Activated CD4-positive, alpha-beta T cell treated with anti-CD3 and anti-CD28 coated beads for 1 hour (primary cell): ENCODE data around the gene CLTB.
"Not testable (repeated sequence)": the region's sequence is repeated elsewhere in the genome, so short reads cannot be mapped to it uniquely, and the experiment has no call there.

Experiments
- DNase-seq: peaks from one replicate; pipeline ENCODE4 v3.0.0-alpha.2; 2020

The CLTB gene

GRCh38 chr5:176426876-176427275 lies 10.5 kb upstream of the CLTB start:
- DNase-seq = no peak

- no peak for DNase-seq
Measured at GRCh38 chr5:176425791-176426190, 9.5 kb upstream of the CLTB start.

DNA sequence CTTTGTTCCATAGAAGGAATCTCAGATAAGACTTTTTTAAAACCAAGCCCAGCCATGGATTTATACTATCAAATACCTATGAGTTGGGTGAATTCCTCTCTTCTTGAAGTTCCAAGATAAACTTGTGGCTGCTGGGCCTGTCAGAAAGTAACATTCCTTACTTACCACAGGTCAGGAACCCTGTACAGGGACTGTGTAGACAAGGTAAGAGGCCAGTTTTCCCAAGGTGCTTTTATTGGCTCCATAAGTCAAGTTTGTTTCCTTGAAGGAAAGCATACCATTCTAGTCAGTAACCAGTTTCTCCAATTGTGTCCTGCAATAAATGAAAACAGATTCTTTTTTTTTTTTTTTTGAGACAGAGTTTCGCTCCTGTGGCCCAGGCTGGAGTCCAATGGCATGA lies 8.8 kb upstream of the CLTB start:
- DNase-seq = no peak

- no peak for DNase-seq
Measured at GRCh38 chr5:176424181-176424580, 7.8 kb upstream of the CLTB start.

DNA sequence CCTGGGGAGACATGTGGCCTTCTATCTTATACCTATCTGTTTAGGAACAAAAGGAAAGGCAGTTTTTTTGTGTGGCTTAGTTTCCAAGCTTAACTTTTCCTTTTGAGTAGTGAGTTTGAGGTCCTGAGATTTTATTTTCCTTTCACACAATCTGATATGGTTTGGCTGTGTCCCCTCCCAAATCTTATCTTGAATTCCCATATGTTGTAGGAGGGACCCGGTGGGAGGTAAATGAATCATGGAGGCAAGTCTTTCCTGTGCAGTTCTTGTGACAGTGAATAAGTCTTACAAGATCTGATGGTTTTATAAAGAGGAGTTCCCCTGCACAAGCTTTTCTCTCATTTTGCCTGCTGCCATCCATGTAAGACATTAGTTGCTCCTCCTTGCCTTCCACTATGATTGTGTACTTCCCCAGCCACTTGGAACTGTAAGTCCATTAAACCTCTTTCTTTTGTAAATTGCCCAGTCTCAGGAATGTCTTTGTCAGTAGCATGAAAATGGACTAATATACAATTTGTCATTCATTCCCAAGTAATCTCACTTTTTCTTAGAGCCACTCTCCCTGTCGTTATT lies 4.7 kb upstream of the CLTB start:
- DNase-seq = no peak

- no peak for DNase-seq
Measured at GRCh38 chr5:176420086-176420485, 3.7 kb upstream of the CLTB start.

GRCh38 chr5:176418251-176418650 lies 1.9 kb upstream of the CLTB start:
- DNase-seq = no peak

- DNase-seq = no peak
Measured at GRCh38 chr5:176416965-176417364, 626 bp upstream of the CLTB start.

DNA sequence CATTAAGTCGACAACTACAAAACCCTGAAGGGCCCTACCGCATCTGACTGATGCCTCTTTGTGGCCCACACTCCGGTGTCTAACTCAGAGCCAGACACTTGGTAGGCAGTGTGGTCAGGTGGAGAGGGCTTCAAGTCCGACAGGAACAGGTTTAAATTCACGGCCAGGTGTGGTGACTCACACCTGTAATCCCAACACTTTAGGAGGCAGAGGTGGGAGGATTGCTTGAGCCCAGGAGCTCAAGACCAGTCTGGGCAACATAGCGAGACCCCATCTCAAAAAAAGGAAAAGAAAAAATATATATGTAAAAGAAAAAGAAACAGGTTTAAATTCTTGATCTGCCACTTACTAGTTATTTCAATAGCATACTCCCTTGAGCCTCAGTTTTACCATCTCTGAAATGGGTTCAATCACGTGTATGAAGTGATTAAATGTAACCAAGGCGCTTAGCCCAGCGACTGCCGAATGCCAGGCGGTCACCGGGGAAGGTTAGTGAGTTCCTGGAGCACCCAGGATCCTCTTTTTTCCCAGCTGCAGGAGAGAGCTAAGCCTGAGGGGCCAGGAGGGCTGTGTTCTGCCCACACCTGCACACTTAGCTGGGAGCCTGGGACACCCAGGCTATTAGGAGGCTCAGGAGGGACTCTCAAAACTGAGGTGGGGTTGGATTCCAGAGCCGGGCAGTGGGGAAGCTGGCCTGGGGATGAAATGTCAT lies 943 bp downstream of the CLTB start:
- DNase-seq = no peak

- DNase-seq = no peak
Measured at GRCh38 chr5:176414704-176415103, 1.6 kb downstream of the CLTB start.

GRCh38 chr5:176413709-176414191 lies 2.6 kb downstream of the CLTB start:
- no peak for DNase-seq

DNA sequence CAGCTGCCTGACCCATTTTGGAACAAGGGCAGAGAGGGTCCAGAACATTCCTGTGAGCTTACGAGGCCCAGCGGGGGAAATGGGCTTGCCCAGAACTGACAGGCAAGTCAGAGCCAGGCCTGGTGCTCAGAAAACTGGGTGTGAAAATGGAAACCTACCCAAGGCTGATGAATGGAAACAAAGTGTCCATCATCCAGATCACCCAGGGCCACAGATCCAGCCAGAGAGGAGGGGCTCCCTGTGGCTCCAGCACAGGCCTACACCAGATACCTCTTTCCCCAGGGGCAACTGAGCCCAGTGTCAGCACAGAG lies 3.1 kb downstream of the CLTB start:
- no peak for DNase-seq

DNA sequence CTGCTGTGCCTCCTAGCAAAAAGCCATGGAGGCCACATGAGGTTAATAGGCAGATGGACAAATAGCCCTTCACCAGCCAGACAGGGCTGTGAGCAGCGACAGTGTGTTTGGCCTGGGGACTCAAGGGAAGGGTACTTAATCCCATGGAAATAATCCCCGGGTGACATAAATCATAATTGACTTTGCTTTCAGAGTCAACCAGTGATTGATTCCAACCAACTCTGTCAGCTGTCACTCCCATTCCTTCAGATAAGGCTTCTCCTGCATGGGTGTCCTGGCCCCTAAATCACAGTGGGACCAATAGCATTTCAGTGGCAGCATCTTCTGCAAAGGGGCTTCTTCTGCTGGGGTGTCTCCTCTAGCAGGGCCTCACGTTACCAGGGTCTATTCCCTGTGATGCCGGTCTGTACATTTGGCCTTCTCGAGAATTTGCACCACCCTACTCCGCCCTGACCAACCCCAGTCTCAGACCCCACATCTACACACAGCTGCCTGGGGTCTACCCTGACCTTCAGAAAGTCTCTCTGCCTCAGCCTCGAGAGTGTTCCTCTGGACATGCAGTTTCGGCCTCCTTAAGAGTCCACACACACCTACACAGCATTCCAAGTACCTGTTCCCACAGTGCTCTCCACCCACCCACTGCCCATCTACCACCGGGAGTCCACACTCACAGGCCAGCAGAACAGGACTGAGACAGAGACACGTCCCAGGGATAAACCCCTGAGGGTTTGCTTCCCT lies 3.7 kb downstream of the CLTB start:
- DNase-seq = no peak

DNA sequence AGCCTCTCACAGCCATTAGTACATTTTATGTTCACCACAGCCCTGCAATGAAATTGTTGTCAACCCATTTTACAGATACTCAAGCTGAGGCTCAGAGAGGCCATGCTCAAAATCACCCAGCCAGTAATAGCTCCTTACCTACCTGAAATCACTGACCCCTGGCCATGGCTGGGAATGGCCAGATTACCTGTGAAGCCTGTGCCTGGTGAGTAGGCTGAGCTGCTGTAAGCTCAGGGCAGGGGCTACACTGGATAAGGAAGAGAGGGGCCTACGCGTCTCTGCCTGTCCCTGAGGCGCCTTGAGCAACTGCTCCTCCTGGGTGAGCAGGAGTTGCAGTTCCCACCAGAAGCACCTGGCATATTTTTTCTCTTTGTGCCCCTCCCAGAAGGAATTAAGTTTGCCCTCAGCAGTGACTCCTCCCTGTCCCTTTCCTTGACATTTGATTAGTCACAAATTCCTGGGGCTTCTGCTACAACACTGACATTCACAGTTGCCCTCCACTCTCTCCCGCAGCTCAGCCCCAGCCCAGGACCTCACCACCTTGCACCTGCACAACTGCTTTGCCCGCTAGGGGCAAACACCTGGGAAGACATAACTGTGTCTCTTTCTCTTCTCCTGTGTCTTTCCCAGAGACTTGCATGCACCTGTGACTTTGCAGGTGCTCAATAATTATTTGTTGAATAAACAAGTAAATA lies 5.7 kb downstream of the CLTB start:
- DNase-seq = no peak

GRCh38 chr5:176409765-176410164 lies 6.6 kb downstream of the CLTB start:
- no peak for DNase-seq

GRCh38 chr5:176408590-176408989 lies 7.7 kb downstream of the CLTB start:
- no peak for DNase-seq

DNA sequence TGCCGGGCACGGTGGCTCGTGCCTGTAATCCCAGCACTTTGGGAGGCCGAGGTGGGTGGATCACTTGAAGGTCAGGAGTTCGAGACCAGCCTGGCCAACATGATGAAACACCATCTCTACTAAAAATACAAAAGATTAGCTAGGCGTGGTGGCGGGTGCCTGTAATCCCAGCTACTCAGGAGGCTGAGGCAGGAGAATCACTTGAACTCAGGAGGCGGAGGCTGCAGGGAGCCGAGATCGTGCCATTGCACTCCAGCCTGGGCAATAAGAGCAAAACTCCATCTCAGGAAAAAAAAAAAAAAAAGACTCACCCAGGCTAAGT lies 8.1 kb downstream of the CLTB start:
- not testable (repeated sequence) for DNase-seq

GRCh38 chr5:176407456-176408251 lies 8.7 kb downstream of the CLTB start:
- no peak for DNase-seq

GRCh38 chr5:176406436-176407052 lies 9.8 kb downstream of the CLTB start:
- no peak for DNase-seq

- no peak for DNase-seq
Measured at GRCh38 chr5:176405656-176406435, 10.5 kb downstream of the CLTB start.

- no peak for DNase-seq
Measured at GRCh38 chr5:176401281-176402205, 14.8 kb downstream of the CLTB start.
